Measurements from ENCODE around the gene CLEC1A. TPM values are rescaled to one million over a fixed set of nuclear protein-coding genes. Genes with fewer than 3 reads are reported as not detected.

The CLEC1A gene
- total RNA-seq, 1 experiment from 2014 or later: not detected

DNA sequence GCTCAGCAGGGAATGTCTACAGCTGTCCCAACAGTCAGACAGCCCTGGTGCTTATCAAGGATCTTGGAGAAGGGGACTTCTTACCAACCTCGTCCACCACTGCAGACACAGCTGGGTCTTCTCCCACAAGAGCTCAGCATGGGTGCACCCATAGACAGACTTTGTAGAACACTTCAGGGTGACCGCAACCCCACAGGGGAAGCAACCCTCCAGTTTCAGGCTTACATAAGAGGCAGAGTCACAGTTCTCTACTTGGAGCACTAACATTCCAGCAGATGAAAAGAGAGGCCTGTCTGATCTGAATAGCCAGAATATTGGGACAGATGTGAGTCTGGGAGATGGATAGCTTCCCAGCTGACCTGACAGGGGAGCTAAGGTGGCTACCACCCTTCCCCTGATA lies 3.5 kb upstream of the CLEC1A start:
- CTCF ChIA-PET: no interaction called here
- H3K4me3 Mint-ChIP-seq (ENCODE audit: low read depth, unreplicated experiment): no peak overlapping the region

GRCh38 chr12:10101648-10102220 lies 2.9 kb upstream of the CLEC1A start:
- Mint-ChIP-seq H3K36me3 (ENCODE audit: insufficient read depth, unreplicated experiment) (no peaks in the 10 kb centered on the region), H3K4me3 (ENCODE audit: low read depth, unreplicated experiment) (no peak overlapping the region), H3K4me1 (ENCODE audit: low read depth, unreplicated experiment) (no peaks in the 10 kb centered on the region), H3K9me3 (ENCODE audit: low read depth, unreplicated experiment) (peaks cover 8% of the 10 kb centered on the region), H3K27me3 (ENCODE audit: unreplicated experiment) (peaks cover 20% of the 10 kb centered on the region), H3K27ac (ENCODE audit: unreplicated experiment) (no peak overlapping the region)
- CTCF ChIA-PET: no interaction called here
- no peak for DNase-seq
- no TSS peak for BruUV-seq (replicated peaks)
- intact Hi-C loops (cut with micrococcal nuclease; ENCODE audit: unreplicated experiment): no loop called here
- TF ChIP-seq, protein P1, sequence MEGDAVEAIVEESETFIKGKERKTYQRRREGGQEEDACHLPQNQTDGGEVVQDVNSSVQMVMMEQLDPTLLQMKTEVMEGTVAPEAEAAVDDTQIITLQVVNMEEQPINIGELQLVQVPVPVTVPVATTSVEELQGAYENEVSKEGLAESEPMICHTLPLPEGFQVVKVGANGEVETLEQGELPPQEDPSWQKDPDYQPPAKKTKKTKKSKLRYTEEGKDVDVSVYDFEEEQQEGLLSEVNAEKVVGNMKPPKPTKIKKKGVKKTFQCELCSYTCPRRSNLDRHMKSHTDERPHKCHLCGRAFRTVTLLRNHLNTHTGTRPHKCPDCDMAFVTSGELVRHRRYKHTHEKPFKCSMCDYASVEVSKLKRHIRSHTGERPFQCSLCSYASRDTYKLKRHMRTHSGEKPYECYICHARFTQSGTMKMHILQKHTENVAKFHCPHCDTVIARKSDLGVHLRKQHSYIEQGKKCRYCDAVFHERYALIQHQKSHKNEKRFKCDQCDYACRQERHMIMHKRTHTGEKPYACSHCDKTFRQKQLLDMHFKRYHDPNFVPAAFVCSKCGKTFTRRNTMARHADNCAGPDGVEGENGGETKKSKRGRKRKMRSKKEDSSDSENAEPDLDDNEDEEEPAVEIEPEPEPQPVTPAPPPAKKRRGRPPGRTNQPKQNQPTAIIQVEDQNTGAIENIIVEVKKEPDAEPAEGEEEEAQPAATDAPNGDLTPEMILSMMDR (IDR thresholded peaks at IDR 0.05; ENCODE audit: unreplicated experiment): no peak

More for the DNA sequence above, 3.5 kb upstream of the CLEC1A start:
- BruUV-seq (replicated peaks): no TSS peak
- no peak for DNase-seq
- H3K36me3 Mint-ChIP-seq (ENCODE audit: insufficient read depth, unreplicated experiment): no peaks in the 10 kb centered on the region
- H3K4me1 Mint-ChIP-seq (ENCODE audit: low read depth, unreplicated experiment): no peaks in the 10 kb centered on the region
- H3K27me3 Mint-ChIP-seq (ENCODE audit: unreplicated experiment): peaks cover 22% of the 10 kb centered on the region
- intact Hi-C loops (cut with micrococcal nuclease; ENCODE audit: unreplicated experiment): no loop called here
- TF ChIP-seq, protein P1 (IDR thresholded peaks at IDR 0.05; ENCODE audit: unreplicated experiment): no peak
- H3K27ac Mint-ChIP-seq (ENCODE audit: unreplicated experiment): no peak overlapping the region
- H3K9me3 Mint-ChIP-seq (ENCODE audit: low read depth, unreplicated experiment): peaks cover 8% of the 10 kb centered on the region

DNA sequence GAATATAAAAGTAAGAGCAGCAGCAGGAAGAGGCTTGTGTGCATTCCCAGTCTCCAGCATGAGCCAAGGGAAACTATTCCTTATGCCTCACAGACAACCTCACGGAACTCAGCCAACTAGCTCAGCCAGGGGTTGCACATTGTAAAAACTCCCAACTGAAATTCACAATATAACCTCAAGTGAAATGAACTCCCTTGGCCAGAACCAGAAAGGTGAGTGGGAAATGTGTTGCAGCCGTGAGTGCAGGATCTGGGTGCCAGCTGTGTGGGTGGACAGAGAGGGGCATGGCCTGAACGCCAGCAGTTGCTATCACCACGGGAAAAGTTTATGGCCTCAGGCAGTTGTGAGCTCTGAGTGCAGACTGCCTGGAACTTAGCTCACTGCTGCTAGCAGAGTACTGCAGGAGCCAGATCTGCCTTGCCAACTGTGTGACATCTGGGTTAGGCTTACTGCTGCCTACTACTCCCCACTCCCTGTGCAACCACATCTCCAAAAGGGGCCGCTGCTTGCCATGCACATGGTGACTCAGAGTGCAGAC lies 2.3 kb upstream of the CLEC1A start:
- intact Hi-C loops (cut with micrococcal nuclease; ENCODE audit: unreplicated experiment): no loop called here
- Mint-ChIP-seq H3K4me3 (ENCODE audit: low read depth, unreplicated experiment) (no peak overlapping the region), H3K4me1 (ENCODE audit: low read depth, unreplicated experiment) (no peaks in the 10 kb centered on the region), H3K27me3 (ENCODE audit: unreplicated experiment) (peaks cover 14% of the 10 kb centered on the region), H3K27ac (ENCODE audit: unreplicated experiment) (no peak overlapping the region), H3K9me3 (ENCODE audit: low read depth, unreplicated experiment) (peaks cover 8% of the 10 kb centered on the region), H3K36me3 (ENCODE audit: insufficient read depth, unreplicated experiment) (no peaks in the 10 kb centered on the region)
- CTCF ChIA-PET: no interaction called here
- DNase-seq: no peak
- TF ChIP-seq, protein P1 (IDR thresholded peaks at IDR 0.05; ENCODE audit: unreplicated experiment): no peak
- no TSS peak for BruUV-seq (replicated peaks)

GRCh38 chr12:10097521-10097920 lies 1.3 kb downstream of the CLEC1A start:
- no peaks in the 10 kb centered on the region for H3K36me3 Mint-ChIP-seq (ENCODE audit: insufficient read depth, unreplicated experiment)

More at GRCh38 chr12:10097521-10097920, 1.3 kb downstream of the CLEC1A start:
- TF ChIP-seq, protein P1 (IDR thresholded peaks at IDR 0.05; ENCODE audit: unreplicated experiment): no peak
- CTCF ChIA-PET: no interaction called here
- no peak overlapping the region for H3K27ac Mint-ChIP-seq (ENCODE audit: unreplicated experiment)
- intact Hi-C loops (cut with micrococcal nuclease; ENCODE audit: unreplicated experiment): no loop called here
- H3K27me3 Mint-ChIP-seq (ENCODE audit: unreplicated experiment): no peaks in the 10 kb centered on the region
- H3K4me3 Mint-ChIP-seq (ENCODE audit: low read depth, unreplicated experiment): no peak overlapping the region
- H3K9me3 Mint-ChIP-seq (ENCODE audit: low read depth, unreplicated experiment): no peaks in the 10 kb centered on the region
- no peak for DNase-seq
- H3K4me1 Mint-ChIP-seq (ENCODE audit: low read depth, unreplicated experiment): no peaks in the 10 kb centered on the region
- no TSS peak for BruUV-seq (replicated peaks)

Data from Calu3 (cell line).